Brain microvascular endothelial cell (primary cell): ENCODE data around the gene GPI.
"Not testable (repeated sequence)": the region's sequence is repeated elsewhere in the genome, so short reads cannot be mapped to it uniquely, and the experiment has no call there.

ENCODE experiments used
- DNase-seq: peaks from one replicate; pipeline ENCODE4 v3.0.0-alpha.2; 2020
- H3K27ac ChIP-seq: fragments of 250-450 bp; sonication (Bioruptor Pico); 2 replicates; pipeline ENCODE4 v1.5.1; 2020; ENCODE audit warnings: mild to moderate bottlenecking, moderate library complexity
- H3K27me3 ChIP-seq: fragments of 250-450 bp; sonication (Bioruptor Pico); replicated peaks from 2 replicates; pipeline ENCODE4 v1.5.1; 2020; ENCODE audit warnings: mild to moderate bottlenecking
- H3K36me3 ChIP-seq: fragments of 250-450 bp; sonication (Bioruptor Pico); replicated peaks from 2 replicates; pipeline ENCODE4 v1.5.1; 2020; ENCODE audit warnings: mild to moderate bottlenecking
- H3K4me3 ChIP-seq: 2 replicates; pipeline ENCODE4 v1.5.1; 2011; ENCODE audit warnings: low read depth, mild to moderate bottlenecking, control low read depth, low read length, moderate library complexity
- CTCF ChIP-seq: IDR thresholded peaks from 2 replicates; pipeline ENCODE4 v1.5.1; 2011; ENCODE audit warnings: low read depth, mild to moderate bottlenecking, moderate library complexity, low read length, control low read depth, inconsistent platforms; ENCODE audit errors: missing control alignments
- in situ Hi-C: cut with HindIII; loops from 2 replicates; pipeline ENCODE4 v1.10.0; 2017; ENCODE audit warnings: low sequenced_read_pairs, low pct_ligation_motif_present

GPI gene

GRCh38 chr19:34325981-34326787, 38.8 kb upstream of the GPI start:
- no peak for DNase-seq
- no peak overlapping the region for H3K4me3 ChIP-seq
- H3K27ac ChIP-seq, result no peak overlapping the region
- no peaks in the 10 kb centered on the region for H3K27me3 ChIP-seq
- H3K36me3 ChIP-seq, result peaks cover 46% of the 10 kb centered on the region
- in situ Hi-C loops, result no loop called here
- TF ChIP-seq CTCF, result no peak

- no peak for TF ChIP-seq CTCF
- Histone ChIP-seq H3K36me3 (peaks cover 46% of the 10 kb centered on the region), H3K27me3 (no peaks in the 10 kb centered on the region), H3K4me3 (no peak overlapping the region), H3K27ac (no peak overlapping the region)
- in situ Hi-C loops, result no loop called here
- DNase-seq, result no peak
Measured at GRCh38 chr19:34327851-34328250, 37.1 kb upstream of the GPI start.

GRCh38 chr19:34328982-34329381, 36.0 kb upstream of the GPI start:
- TF ChIP-seq CTCF, result no peak
- H3K4me3 ChIP-seq, result no peak overlapping the region
- H3K27me3 ChIP-seq, result no peaks in the 10 kb centered on the region
- in situ Hi-C loops, result no loop called here
- peaks cover 47% of the 10 kb centered on the region for H3K36me3 ChIP-seq
- no peak for DNase-seq
- no peak overlapping the region for H3K27ac ChIP-seq

- no peak overlapping the region for H3K27ac ChIP-seq
- TF ChIP-seq CTCF, result no peak
- no peak for DNase-seq
- H3K4me3 ChIP-seq, result no peak overlapping the region
- H3K36me3 ChIP-seq, result peaks cover 44% of the 10 kb centered on the region
- H3K27me3 ChIP-seq, result no peaks in the 10 kb centered on the region
- in situ Hi-C loops, result no loop called here
Measured at GRCh38 chr19:34330116-34330515, 34.9 kb upstream of the GPI start.

- in situ Hi-C loops, H3K4me3 ChIP-seq, H3K27ac ChIP-seq, H3K27me3 ChIP-seq, DNase-seq: not testable (repeated sequence)
- H3K36me3 ChIP-seq, result peaks cover 40% of the 10 kb centered on the region
Measured at GRCh38 chr19:34330596-34330995, 34.4 kb upstream of the GPI start.

GRCh38 chr19:34331596-34331995, 33.4 kb upstream of the GPI start:
- H3K27me3 ChIP-seq, H3K4me3 ChIP-seq, H3K27ac ChIP-seq, in situ Hi-C loops, DNase-seq: not testable (repeated sequence)
- peaks cover 37% of the 10 kb centered on the region for H3K36me3 ChIP-seq
